GM19193 (cell line): ENCODE results near the gene RFX3.

Experiments used
- POLR2A ChIP-seq: IDR thresholded peaks from 4 replicates; pipeline ENCODE4 v1.6.1; 2011; ENCODE audit not compliant: insufficient read depth, insufficient read length; ENCODE audit errors: extremely low read depth

Gene RFX3

DNA sequence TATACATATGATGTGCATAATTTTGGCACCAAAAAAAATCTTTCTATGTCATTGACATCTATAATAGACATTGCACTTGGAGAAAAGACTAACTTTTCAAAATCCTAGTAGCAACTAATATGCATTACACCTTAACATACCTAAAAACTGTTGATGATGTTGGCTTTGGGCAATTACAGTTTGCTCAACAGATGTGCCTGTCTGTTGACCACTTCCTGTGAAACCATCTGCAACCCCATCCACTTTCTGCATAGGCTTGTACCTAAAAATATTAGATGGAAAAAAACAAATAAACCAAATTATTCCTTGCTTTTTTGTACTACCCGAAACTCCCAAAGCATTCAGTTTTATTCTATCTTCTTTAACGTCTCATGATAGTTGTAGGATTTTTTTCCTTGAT, 248.6 kb downstream of the RFX3 start:
- TF ChIP-seq POLR2A: no peak

DNA sequence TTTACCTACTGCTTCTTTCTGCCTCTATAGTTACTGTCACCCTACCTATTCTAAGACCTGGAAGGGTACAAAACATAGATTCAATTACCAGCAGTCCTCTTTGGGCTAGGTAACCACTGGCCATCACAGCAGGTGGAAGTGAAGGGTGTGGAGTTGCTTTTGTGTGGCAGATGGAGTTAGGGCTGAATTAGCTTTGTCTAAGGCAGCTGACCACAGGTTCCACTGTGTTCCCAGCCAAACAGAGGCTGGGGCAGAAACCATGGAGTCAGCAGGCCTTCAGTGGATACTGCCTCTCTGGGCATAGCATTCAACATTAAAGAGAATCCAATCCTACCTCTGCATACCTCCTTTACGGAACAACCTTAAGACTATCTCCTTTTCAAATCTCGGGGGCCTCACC, 254.2 kb downstream of the RFX3 start:
- no peak for TF ChIP-seq POLR2A

DNA sequence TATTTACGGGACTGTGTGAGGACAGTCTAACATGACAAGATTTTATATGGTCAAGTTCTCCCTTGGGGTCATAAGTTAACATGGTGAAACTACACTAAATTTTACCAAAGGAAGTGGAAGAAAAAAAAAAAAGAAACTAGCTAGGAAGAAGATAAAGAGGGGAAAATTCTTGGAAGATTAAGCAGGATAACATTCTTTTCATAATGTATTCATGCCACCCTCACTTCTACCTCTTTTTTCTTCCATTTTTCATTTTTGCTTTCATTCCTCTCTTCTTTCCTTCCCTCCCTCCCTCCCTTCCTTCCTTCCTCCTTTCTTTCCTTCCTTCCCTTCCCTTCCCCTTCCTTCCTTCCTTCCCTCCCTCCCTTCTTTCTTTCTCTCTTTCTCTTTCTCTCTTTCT, 254.6 kb downstream of the RFX3 start:
- no peak for TF ChIP-seq POLR2A

DNA sequence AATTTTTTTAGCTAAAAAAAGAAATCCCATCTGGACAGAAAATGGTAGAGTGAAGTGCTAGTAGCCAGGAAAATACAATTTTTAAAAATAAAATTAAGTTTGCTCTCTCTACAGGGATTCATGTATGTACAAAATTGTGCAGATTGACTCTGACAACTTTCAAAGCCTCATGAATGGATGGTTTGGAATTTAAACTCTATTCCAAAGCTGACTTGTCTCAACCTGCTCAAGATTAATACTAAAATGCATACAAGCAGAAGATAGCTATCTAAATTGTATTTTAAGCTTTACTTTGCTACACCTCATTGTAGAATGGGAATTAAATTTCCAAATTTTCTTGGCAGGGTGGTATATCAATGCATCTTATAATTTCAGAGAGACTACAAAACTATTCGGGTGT, 257.6 kb downstream of the RFX3 start:
- no peak for TF ChIP-seq POLR2A

DNA sequence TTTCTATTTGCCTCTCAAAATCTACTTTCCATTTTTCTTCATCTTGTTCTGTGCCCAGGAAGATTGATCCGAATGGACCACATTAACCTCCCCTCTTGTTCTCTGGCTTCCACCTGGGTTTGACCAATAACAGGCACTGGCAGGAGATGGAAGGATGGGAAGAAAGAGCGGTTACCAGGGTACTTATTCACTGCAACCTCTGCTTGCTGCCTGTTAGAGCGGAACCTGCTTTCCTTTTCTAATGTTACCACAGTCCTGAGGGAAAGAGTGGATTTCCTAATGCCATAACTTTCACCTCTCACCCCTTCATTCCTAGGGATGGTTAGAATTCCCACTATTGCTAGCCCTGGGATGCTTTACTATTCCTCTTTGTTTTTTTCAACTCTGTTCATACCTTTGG, 262.1 kb downstream of the RFX3 start:
- no peak for TF ChIP-seq POLR2A

DNA sequence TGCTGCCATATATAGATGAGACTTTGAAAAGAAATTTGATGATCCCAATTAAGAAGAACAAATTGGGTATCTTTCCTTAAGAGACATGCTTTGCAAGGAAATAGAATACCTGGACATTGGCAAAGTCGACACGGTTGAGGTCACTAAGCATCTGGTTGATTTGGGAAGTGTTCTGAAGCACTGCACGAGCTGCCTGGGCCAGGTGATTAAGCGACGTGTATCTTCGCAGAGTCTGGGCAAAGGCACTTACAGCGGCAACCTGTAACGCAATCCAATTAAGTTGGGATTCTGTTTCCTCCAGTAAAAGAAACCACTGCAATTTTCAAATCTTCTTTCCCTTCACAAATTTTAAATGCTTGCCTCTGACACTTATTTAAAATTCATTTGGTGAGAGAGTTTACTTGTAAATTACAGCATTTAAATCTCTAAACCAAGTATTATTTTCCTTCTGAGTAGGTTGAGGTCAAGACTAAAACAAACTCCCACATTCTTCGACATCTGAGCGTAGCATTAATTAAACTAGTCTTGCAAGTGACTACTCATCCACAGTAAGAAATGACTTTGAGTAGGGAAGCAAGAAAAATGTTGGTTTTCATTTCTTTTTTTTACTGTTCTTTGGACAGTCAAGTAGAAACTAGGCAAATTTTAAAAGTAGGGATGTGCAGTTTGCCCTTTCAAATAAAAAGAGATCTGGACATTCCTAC, 262.8 kb downstream of the RFX3 start:
- TF ChIP-seq POLR2A: no peak

DNA sequence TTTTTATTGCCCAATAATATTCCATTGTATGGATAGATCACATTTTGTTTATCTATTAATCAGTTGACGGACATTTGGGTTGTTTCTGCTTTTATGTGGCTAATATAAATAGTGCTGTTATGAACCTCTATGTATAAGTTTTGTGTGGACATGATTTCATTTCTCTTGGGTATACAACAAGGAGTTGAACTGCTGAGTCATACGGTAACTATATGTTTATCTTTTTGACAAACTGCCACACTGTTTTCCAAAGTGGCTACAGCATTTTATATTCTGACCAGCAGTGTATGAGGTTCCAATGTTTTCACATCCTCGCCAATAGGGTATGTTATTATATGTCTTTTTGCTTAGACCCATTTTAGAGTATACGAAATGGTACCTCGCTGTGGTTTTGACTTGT, 264.3 kb downstream of the RFX3 start:
- no peak for TF ChIP-seq POLR2A

DNA sequence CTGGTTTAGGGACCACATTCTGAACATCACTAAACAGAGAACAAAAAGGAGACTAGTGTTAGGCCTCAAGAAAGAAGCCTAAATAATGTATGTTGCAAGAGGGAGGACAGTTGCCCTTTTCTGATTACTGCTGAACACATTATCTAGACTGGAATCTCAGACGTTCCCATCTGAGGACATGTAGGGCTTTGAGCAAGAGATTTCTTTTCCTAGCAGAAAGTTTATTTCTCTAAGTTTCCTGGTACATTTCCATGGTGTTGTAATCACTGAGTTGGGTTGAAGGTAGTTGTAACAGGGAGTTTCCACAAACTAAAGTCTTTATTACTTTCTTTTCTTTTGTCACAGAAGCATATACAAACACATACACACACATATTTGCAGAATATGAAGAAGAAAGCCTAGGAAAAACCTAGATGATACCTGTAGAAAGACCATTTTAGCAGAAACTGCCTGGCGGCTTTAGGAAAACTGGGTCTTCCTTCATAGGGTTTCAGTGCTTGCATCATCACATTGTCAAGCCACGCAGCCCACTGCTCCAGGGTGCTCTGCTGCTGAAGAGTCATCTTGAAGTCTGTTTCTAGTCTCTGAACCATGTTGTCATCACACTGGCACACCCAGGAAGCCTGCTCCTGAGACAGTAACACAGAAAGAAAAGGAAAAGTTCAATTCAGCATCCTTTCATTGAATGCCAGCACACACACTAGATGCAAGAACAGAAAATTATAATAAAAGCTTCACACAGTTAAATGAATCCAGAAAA, 269.1 kb downstream of the RFX3 start:
- no peak for TF ChIP-seq POLR2A

DNA sequence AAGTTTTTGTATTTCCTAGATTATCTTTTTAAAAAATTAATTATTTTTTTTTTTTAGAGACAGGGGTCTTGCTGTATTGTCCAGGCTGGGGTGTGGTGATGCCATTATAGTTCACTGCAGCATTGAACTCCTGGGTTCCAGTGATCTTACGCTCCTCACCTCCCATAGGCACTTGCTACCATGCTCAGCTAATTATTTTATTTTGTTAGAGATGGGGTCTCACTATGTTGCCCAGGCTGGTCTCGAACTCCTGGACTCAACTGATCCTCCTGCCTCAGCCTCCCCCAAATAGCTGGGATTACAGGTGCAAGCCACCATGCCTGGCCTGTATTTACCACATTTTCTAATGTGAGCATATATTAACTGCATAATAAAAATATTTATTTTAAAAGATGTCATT, 274.5 kb downstream of the RFX3 start:
- TF ChIP-seq POLR2A: no peak

DNA sequence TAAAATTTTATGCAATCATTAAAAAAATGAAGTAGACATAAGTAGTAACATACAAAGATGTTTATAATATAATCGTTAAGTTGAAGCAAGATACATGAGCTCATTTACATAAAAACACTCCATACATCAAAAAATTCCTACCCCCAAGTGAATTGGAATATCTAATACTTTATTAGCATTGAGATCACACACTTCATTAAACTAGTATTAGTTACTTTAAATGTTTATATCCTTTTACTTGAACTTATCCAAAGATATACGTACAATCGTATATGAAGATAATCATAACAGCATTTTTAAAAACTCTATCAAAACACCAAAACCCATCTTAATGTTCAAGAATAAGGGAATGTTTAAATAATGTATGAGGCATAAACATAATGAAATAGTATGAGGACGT, 275.1 kb downstream of the RFX3 start:
- TF ChIP-seq POLR2A: no peak

DNA sequence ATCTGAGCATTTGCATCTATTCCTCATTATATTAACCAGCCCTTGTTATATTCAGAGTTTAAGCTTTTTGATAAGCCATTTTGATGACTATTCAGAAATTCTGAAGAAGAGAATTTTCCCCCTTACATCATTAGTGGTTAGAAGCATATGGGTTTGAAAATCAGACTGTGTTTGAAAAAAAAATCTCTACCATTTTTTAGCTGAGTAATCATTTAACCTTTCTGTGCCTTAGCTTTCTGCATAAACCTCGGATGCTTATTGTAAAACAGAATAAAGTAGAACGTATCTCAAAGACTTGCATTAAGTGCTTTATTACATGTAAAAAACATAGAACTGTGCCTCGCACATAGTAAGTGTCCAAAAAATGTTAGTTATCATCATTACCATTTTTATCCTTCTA, 278.6 kb downstream of the RFX3 start:
- TF ChIP-seq POLR2A: no peak

DNA sequence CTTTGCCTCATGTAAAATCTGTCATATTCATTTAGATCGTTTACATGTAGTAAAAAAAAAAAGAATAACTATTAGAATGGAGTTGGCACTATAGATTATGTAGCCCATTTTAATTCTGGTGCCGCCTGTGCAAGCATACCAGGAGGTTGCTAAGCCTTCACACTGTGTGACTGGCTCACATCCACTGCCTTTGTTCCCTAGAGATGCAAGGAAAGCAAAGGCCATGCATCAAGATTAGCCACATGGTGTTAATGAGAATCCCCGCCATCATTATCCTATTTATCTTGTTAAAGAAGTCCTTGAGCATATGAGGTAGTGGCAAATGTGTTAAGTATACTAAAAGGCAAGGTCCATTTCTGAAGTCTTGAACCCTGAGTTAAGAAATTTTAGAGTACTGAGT, 279.6 kb downstream of the RFX3 start:
- no peak for TF ChIP-seq POLR2A

DNA sequence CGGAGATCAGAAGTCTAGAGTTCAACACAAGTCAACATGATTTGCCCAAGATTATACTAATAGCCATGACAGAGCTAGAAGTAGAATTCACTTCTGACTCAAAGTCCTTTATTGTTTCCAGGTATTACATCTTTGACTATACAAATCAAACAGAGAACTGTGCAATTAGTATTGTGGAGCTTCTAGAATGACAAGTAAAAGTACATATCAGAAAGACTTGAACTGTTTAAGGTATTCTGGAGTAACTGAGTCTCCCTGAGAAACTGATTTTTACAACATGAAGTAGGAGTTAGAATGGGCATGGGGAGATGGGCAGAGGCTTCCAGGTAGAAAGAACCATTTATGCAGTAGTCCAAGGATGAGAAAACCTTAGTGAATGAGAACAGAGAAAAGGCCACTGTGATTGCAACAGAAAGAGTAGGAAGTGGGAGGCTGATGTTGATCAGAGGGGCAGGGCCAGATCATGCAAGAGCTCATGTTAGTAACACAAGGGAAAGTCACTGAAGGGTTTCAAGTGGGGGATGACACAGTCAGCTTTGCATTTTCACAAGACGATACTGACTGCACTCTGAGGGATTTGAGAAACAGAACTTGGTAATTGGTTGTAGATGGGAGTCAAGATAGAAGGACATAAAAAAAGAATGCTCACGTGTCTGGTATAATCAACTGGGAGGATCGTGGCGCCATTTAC, 280.7 kb downstream of the RFX3 start:
- no peak for TF ChIP-seq POLR2A

DNA sequence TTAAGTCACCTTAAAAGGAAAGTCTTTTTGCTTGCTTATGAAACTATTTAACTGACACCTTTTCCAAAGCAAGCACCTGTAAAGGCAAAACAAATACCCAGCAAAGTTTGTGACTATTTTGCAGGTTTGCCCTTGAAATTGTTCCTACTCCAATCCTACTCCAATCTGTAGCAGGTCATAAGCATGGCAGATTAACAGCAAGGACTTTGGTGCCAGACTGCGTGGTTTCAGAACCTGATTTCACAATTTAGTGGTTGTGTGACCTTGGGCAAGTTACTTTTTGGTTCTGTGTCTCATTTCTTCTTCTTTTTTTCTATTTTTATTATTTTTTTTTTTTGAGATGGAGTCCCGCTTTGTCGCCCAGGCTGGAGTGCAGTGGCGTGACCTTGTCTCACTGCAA, 282.1 kb downstream of the RFX3 start:
- no peak for TF ChIP-seq POLR2A

DNA sequence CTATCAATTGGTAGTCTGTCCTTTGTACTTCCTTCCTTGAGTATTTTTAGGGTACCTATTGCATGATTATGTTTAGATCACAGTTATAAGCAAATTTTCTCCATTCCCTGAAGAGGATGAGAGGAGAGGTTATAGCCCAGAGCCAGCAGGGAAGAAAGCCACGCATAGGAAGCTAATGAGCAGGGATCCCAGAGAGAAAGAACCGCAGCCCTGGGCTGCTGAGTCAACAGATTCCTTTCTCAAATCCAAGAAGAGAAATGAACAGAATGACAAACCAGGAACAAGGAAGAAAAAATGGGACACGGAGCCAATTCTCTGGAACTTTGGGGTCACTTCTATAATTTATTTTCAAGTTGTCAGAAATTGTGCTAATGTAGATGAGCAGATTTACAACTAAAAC, 284.5 kb downstream of the RFX3 start:
- no peak for TF ChIP-seq POLR2A
